Effector memory CD4-positive, alpha-beta T cell (primary cell): ENCODE results near the gene RFFL.
"Not testable (repeated sequence)": the region's sequence is repeated elsewhere in the genome, so short reads cannot be mapped to it uniquely, and the experiment has no call there.

Experiments used
- DNase-seq, 3 donors: peaks; one replicate each; pipeline ENCODE4 v3.0.0-alpha.2; 2020
- H3K27ac ChIP-seq: 2 replicates; pipeline ENCODE4 v1.7.0; 2013; ENCODE audit warnings: mild to moderate bottlenecking, low read length, moderate library complexity; ENCODE audit not compliant: insufficient read depth, poor library complexity, severe bottlenecking
- H3K27me3 ChIP-seq: replicated peaks from 2 replicates; pipeline ENCODE4 v1.7.0; 2013; ENCODE audit warnings: mild to moderate bottlenecking, low read length; ENCODE audit not compliant: insufficient read depth, control insufficient read depth, poor library complexity, severe bottlenecking
- H3K36me3 ChIP-seq: 2 replicates; pipeline ENCODE4 v1.7.0; 2013; ENCODE audit warnings: mild to moderate bottlenecking, low read length, moderate library complexity; ENCODE audit not compliant: control insufficient read depth, insufficient read depth
- H3K4me1 ChIP-seq: 2 replicates; pipeline ENCODE4 v1.7.0; 2013; ENCODE audit warnings: low read length, mild to moderate bottlenecking; ENCODE audit not compliant: control insufficient read depth, insufficient read depth, poor library complexity, severe bottlenecking
- H3K4me3 ChIP-seq: 2 replicates; pipeline ENCODE4 v1.7.0; 2013; ENCODE audit warnings: low read length, low read depth, mild to moderate bottlenecking; ENCODE audit not compliant: insufficient read depth, poor library complexity, severe bottlenecking
- H3K9me3 ChIP-seq: 2 replicates; pipeline ENCODE4 v1.7.0; 2013; ENCODE audit warnings: mild to moderate bottlenecking, low read length, moderate library complexity; ENCODE audit not compliant: control insufficient read depth
- total RNA-seq, 3 donors: gene quantifications; one replicate each; lab custom pipeline; 2026; lab: John Stamatoyannopoulos, UW

RFFL gene
- 61.2 to 61.8 (median 61.4) reads per million in 3 donors for total RNA-seq

GRCh38 chr17:35063514-35064223, at the start of gene RFFL:
Gene RFFL, minus strand, starts transcription at chr17:35063707. Its CDS starts 37,154 bp downstream, at chr17:35026553.
- Histone ChIP-seq H3K36me3 (no peaks in the 10 kb centered on the region), H3K27me3 (no peaks in the 10 kb centered on the region), H3K9me3 (no peaks in the 10 kb centered on the region), H3K4me3 (peak within 1 kb of the TSS; percentile 12), H3K27ac (peak within 1 kb of the TSS; percentile 77), H3K4me1 (peaks cover 21% of the 10 kb centered on the region)
- peak; percentile 78 to 86 (median 80) for DNase-seq

- H3K4me1 ChIP-seq, DNase-seq, H3K9me3 ChIP-seq, H3K4me3 ChIP-seq, H3K27ac ChIP-seq, H3K27me3 ChIP-seq: not testable (repeated sequence)
- peaks cover 11% of the 10 kb centered on the region for H3K36me3 ChIP-seq
Observed at GRCh38 chr17:35110791-35111190, 47.3 kb upstream of the RFFL start.

- Histone ChIP-seq H3K36me3 (peaks cover 33% of the 10 kb centered on the region), H3K4me3 (no peak overlapping the region), H3K4me1 (no peaks in the 10 kb centered on the region), H3K27ac (no peak overlapping the region), H3K9me3 (no peaks in the 10 kb centered on the region), H3K27me3 (no peaks in the 10 kb centered on the region)
- no peak for DNase-seq
Observed at GRCh38 chr17:35104844-35105450, 41.4 kb upstream of the RFFL start.

- Histone ChIP-seq H3K4me1 (no peaks in the 10 kb centered on the region), H3K36me3 (peaks cover 40% of the 10 kb centered on the region), H3K9me3 (no peaks in the 10 kb centered on the region), H3K27ac (no peak overlapping the region), H3K4me3 (no peak overlapping the region), H3K27me3 (no peaks in the 10 kb centered on the region)
- DNase-seq, result no peak
Observed at GRCh38 chr17:35103271-35103670, 39.8 kb upstream of the RFFL start.

- no peak overlapping the region for H3K4me3 ChIP-seq
- H3K27me3 ChIP-seq, result no peaks in the 10 kb centered on the region
- no peak for DNase-seq
- no peak overlapping the region for H3K27ac ChIP-seq
- H3K9me3 ChIP-seq, result no peaks in the 10 kb centered on the region
- H3K36me3 ChIP-seq, result peaks cover 41% of the 10 kb centered on the region
- H3K4me1 ChIP-seq, result no peaks in the 10 kb centered on the region
Observed at GRCh38 chr17:35101725-35102124, 38.2 kb upstream of the RFFL start.

GRCh38 chr17:35101036-35101435, 37.5 kb upstream of the RFFL start:
- H3K9me3 ChIP-seq, result no peaks in the 10 kb centered on the region
- DNase-seq, result no peak
- no peak overlapping the region for H3K27ac ChIP-seq
- no peak overlapping the region for H3K4me3 ChIP-seq
- peaks cover 34% of the 10 kb centered on the region for H3K36me3 ChIP-seq
- H3K4me1 ChIP-seq, result no peaks in the 10 kb centered on the region
- no peaks in the 10 kb centered on the region for H3K27me3 ChIP-seq

GRCh38 chr17:35099908-35100307, 36.4 kb upstream of the RFFL start:
- DNase-seq, result no peak

GRCh38 chr17:35097776-35098175, 34.3 kb upstream of the RFFL start:
- H3K27ac ChIP-seq, result no peak overlapping the region
- no peak for DNase-seq
- H3K4me3 ChIP-seq, result no peak overlapping the region
- peaks cover 25% of the 10 kb centered on the region for H3K36me3 ChIP-seq
- no peaks in the 10 kb centered on the region for H3K27me3 ChIP-seq
- H3K4me1 ChIP-seq, result no peaks in the 10 kb centered on the region
- H3K9me3 ChIP-seq, result no peaks in the 10 kb centered on the region

More at GRCh38 chr17:35099908-35100307, 36.4 kb upstream of the RFFL start:
- Histone ChIP-seq H3K4me1 (no peaks in the 10 kb centered on the region), H3K27ac (no peak overlapping the region), H3K9me3 (no peaks in the 10 kb centered on the region), H3K4me3 (no peak overlapping the region), H3K36me3 (peaks cover 29% of the 10 kb centered on the region), H3K27me3 (no peaks in the 10 kb centered on the region)

GRCh38 chr17:35095741-35096140, 32.2 kb upstream of the RFFL start:
- H3K4me1 ChIP-seq, result no peaks in the 10 kb centered on the region

GRCh38 chr17:35094902-35095301, 31.4 kb upstream of the RFFL start:
- no peak for DNase-seq
- no peak overlapping the region for H3K27ac ChIP-seq
- peaks cover 5% of the 10 kb centered on the region for H3K4me1 ChIP-seq
- peaks cover 9% of the 10 kb centered on the region for H3K36me3 ChIP-seq
- no peaks in the 10 kb centered on the region for H3K27me3 ChIP-seq
- H3K9me3 ChIP-seq, result no peaks in the 10 kb centered on the region
- no peak overlapping the region for H3K4me3 ChIP-seq

More at GRCh38 chr17:35095741-35096140, 32.2 kb upstream of the RFFL start:
- DNase-seq, result no peak
- Histone ChIP-seq H3K36me3 (peaks cover 16% of the 10 kb centered on the region), H3K9me3 (no peaks in the 10 kb centered on the region), H3K27me3 (no peaks in the 10 kb centered on the region), H3K4me3 (no peak overlapping the region), H3K27ac (no peak overlapping the region)
